Testis (tissue), 3 donors: Measurements from ENCODE around the gene TMEM184A. TPM values are rescaled to one million over a fixed set of nuclear protein-coding genes. Genes with fewer than 3 reads are reported as not detected.

ENCODE experiments used
- DNase-seq: peaks from one replicate; pipeline ENCODE4 v3.0.0-alpha.2; 2019
- H3K27ac ChIP-seq, 2 donors: fragments of 200-600 bp; sonication (generic); one replicate each; pipeline ENCODE4 v1.5.1; 2019
- H3K27me3 ChIP-seq: fragments of 200-600 bp; sonication (generic); one replicate; pipeline ENCODE4 v1.5.1; 2019
- H3K36me3 ChIP-seq: fragments of 200-600 bp; sonication (generic); one replicate; pipeline ENCODE4 v1.5.1; 2017; ENCODE audit warnings: low read depth; ENCODE audit errors: missing control alignments
- H3K4me1 ChIP-seq: fragments of 200-600 bp; sonication (generic); one replicate; pipeline ENCODE4 v1.5.1; 2019
- H3K4me3 ChIP-seq, 2 donors: fragments of 200-600 bp; sonication (generic); one replicate each; pipeline ENCODE4 v1.5.1; 2017 to 2019
- H3K9me3 ChIP-seq: fragments of 200-600 bp; sonication (generic); one replicate; pipeline ENCODE4 v1.5.1; 2017
- CTCF ChIP-seq, 3 experiments: fragments of 450-650 bp in 2 of 3; fragments of 200-600 bp in 1 of 3; sonication (generic) in 1 of 3; IDR thresholded peaks; one replicate each; pipeline ENCODE4 v1.5.1; 2016 to 2019; ENCODE audit warnings: antibody characterized with exemption in 3 of 3, mild to moderate bottlenecking in 2 of 3, moderate library complexity in 1 of 3
- POLR2A ChIP-seq: fragments of 450-650 bp; IDR thresholded peaks from one replicate; pipeline ENCODE4 v1.6.1; 2017; ENCODE audit warnings: antibody characterized with exemption, mild to moderate bottlenecking, moderate library complexity
- WGBS, 2 donors: methylation state at CpG; one replicate each; pipeline ENCODE4 v1.1.5; 2018; 5-methylcytosine and 5-hydroxymethylcytosine counted together
- intact Hi-C: fragments of 100-400 bp; cut with DNase I; formaldehyde crosslinking; loops from one replicate; pipeline ENCODE4 v1.15.1; 2023; ENCODE audit warnings: low total_unique reads
- polyA plus RNA-seq: library from polyadenylated mRNA; stranded (reverse); fragments of 350-450 nt; fragmentation: Illumina TruSeq; extraction: RNeasy Lipid Tissue Mini Kit (QIAGEN cat#74804); gene quantifications from one replicate; pipeline ENCODE4 v1.2.3, GENCODE V29; 2014; ENCODE audit warnings: low read depth, low replicate concordance; ENCODE audit not compliant: insufficient read depth
- total RNA-seq, 2 donors: library from RNA; depleted of rRNA; stranded (reverse); fragments of >200 nt; gene quantifications; one replicate each; pipeline ENCODE4 v1.2.3, GENCODE V29; 2016

Gene TMEM184A
- total and polyA plus RNA-seq, 3 donors from 2014 or later = 7.1 to 20.9 (median 18.7) TPM

- TF ChIP-seq POLR2A (no peak), CTCF (IDR thresholded peaks at IDR 0.05) (peak in 1 of 3 experiments; percentile 13)
- H3K4me1 ChIP-seq = peaks cover 19% of the 10 kb centered on the region
- intact Hi-C loops = no loop called here
- no peaks in the 10 kb centered on the region for H3K9me3 ChIP-seq
- H3K4me3 ChIP-seq = no peak overlapping the region
- WGBS, 2 donors = 64 to 66% methylated on average over 13 to 24 of the region's 24 CpGs
- no peaks in the 10 kb centered on the region for H3K27me3 ChIP-seq
- no peak overlapping the region for H3K27ac ChIP-seq
- H3K36me3 ChIP-seq = no peaks in the 10 kb centered on the region
- no peak for DNase-seq
These were observed 2.3 kb upstream of the TMEM184A start for GRCh38 chr7:1558181-1558811.

- Histone ChIP-seq H3K36me3 (no peaks in the 10 kb centered on the region), H3K4me3 (no peak overlapping the region), H3K4me1 (peaks cover 19% of the 10 kb centered on the region), H3K27ac (no peak overlapping the region), H3K27me3 (no peaks in the 10 kb centered on the region), H3K9me3 (no peaks in the 10 kb centered on the region)
- 92 to 95% methylated on average over 9 to 10 of the region's 10 CpGs for whole genome bisulfite sequencing, 2 donors
- intact Hi-C loops = no loop called here
- no peak for TF ChIP-seq CTCF (IDR thresholded peaks at IDR 0.05)
- TF ChIP-seq POLR2A = no peak
- no peak for DNase-seq
These were observed 1.8 kb upstream of the TMEM184A start for GRCh38 chr7:1557771-1558170.

- Histone ChIP-seq H3K4me1 (peaks cover 19% of the 10 kb centered on the region), H3K9me3 (no peaks in the 10 kb centered on the region), H3K36me3 (no peaks in the 10 kb centered on the region), H3K4me3 (no peak overlapping the region), H3K27ac (no peak overlapping the region), H3K27me3 (no peaks in the 10 kb centered on the region)
- intact Hi-C loops = no loop called here
- WGBS, 2 donors = 90 to 97% methylated on average over 7 of the region's 7 CpGs
- TF ChIP-seq POLR2A = no peak
- DNase-seq = no peak
These were observed 1.0 kb upstream of the TMEM184A start for GRCh38 chr7:1557006-1557405.

- H3K27ac ChIP-seq = peak overlapping the region in 1 of 2 donors; percentile 55
- H3K36me3 ChIP-seq = no peaks in the 10 kb centered on the region
- TF ChIP-seq POLR2A (no peak), CTCF (IDR thresholded peaks at IDR 0.05) (no peak)
- H3K27me3 ChIP-seq = no peaks in the 10 kb centered on the region
- H3K4me3 ChIP-seq = no peak overlapping the region
- peak; percentile 87 for DNase-seq
- H3K9me3 ChIP-seq = no peaks in the 10 kb centered on the region
- H3K4me1 ChIP-seq = peaks cover 19% of the 10 kb centered on the region
- 34 to 42% methylated on average over 14 to 34 of the region's 35 CpGs for WGBS, 2 donors
- intact Hi-C loops = no loop called here
These were observed 776 bp downstream of the TMEM184A start for GRCh38 chr7:1555046-1555812.

- intact Hi-C loops = no loop called here
- peaks cover 19% of the 10 kb centered on the region for H3K4me1 ChIP-seq
- H3K27ac ChIP-seq = peak overlapping the region in 1 of 2 donors; percentile 55
- H3K4me3 ChIP-seq = no peak overlapping the region
- H3K27me3 ChIP-seq = no peaks in the 10 kb centered on the region
- TF ChIP-seq CTCF (IDR thresholded peaks at IDR 0.05) (no peak), POLR2A (no peak)
- 60% methylated on average over 17 to 20 of the region's 20 CpGs for WGBS, 2 donors
- no peaks in the 10 kb centered on the region for H3K36me3 ChIP-seq
- H3K9me3 ChIP-seq = no peaks in the 10 kb centered on the region
- no peak for DNase-seq
These were observed 1.5 kb downstream of the TMEM184A start for GRCh38 chr7:1554333-1555045.
